PC-9 (cell line): ENCODE measurements around the gene KRTDAP.

Experiments
- EZH2 ChIP-seq: fragments of 200-600 bp; sonication (generic); IDR thresholded peaks from 2 replicates; pipeline ENCODE4 v1.8.0; 2017; ENCODE audit warnings: antibody characterized with exemption, low read depth
- TF ChIP-seq, protein P1 (sequence below): fragments of 200-600 bp; sonication (generic); conservative IDR thresholded peaks from 2 replicates; pipeline ENCODE4 v1.6.1; 2017; ENCODE audit warnings: mixed run types, antibody characterized with exemption, mild to moderate bottlenecking, moderate library complexity

DNA sequence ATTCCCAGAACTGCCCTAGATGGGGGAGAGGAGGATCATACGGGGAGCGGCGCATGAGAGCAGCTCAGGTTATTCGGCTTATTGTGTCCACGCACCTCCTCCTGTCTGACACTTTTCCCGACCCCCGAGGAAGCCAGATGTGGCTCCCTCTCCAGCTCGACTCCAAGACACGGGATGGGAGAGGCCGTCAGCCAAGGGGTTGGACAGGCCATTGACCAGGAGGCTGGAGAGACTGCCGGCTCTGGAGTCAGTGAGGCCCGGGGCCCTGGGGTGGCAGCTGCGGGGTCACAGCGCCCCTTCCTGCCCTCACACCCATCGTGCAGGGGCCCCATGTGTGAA, 20.3 kb upstream of the KRTDAP start:
- TF ChIP-seq, protein P1, sequence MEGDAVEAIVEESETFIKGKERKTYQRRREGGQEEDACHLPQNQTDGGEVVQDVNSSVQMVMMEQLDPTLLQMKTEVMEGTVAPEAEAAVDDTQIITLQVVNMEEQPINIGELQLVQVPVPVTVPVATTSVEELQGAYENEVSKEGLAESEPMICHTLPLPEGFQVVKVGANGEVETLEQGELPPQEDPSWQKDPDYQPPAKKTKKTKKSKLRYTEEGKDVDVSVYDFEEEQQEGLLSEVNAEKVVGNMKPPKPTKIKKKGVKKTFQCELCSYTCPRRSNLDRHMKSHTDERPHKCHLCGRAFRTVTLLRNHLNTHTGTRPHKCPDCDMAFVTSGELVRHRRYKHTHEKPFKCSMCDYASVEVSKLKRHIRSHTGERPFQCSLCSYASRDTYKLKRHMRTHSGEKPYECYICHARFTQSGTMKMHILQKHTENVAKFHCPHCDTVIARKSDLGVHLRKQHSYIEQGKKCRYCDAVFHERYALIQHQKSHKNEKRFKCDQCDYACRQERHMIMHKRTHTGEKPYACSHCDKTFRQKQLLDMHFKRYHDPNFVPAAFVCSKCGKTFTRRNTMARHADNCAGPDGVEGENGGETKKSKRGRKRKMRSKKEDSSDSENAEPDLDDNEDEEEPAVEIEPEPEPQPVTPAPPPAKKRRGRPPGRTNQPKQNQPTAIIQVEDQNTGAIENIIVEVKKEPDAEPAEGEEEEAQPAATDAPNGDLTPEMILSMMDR = peak; percentile 24; the same call in 1 of the 2 replicates
- TF ChIP-seq EZH2 = no peak
